HG02840 (cell line): Measurements from ENCODE around the gene DNMBP.

ENCODE experiments used
- ATAC-seq: cut with Tn5 transposase; IDR thresholded peaks from one replicate; pipeline ENCODE4 v1.9.1; 2021; ENCODE audit warnings: mild to moderate bottlenecking, moderate library complexity, moderate number of reproducible peaks; ENCODE audit not compliant: unreplicated experiment, low FRiP score

The DNMBP gene

GRCh38 chr10:100009793-100010676, at the start of gene DNMBP:
DNMBP (minus strand) TSS chr10:100009947; CDS start chr10:99972124, 37,823 bp downstream.
- peak; percentile 55 for ATAC-seq

DNA sequence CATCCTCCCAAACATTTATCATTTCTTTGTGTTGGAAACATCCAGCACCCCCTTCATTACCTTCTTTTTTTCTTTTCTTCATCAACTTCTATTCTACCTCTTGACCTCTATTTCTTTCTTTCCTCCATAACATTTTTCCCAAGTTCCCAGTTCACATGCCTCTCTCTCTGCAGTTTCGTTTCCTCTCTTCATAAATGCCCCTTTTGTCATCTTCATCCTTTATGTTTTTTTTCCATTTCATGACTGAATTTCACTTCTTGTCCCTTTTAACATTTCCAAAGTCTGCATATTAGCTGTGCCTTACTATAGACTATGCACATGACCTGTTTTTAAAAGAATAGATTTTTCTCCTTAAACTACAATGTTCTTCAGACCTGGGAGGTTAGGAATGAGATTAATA, 48.2 kb upstream of the DNMBP start:
- no peak for ATAC-seq

GRCh38 chr10:100053686-100054460, 44.1 kb upstream of the DNMBP start:
- no peak for ATAC-seq

- ATAC-seq, result no peak
Measured at GRCh38 chr10:100046021-100046486, 36.3 kb upstream of the DNMBP start.

GRCh38 chr10:100045592-100045991, 35.8 kb upstream of the DNMBP start:
- no peak for ATAC-seq

DNA sequence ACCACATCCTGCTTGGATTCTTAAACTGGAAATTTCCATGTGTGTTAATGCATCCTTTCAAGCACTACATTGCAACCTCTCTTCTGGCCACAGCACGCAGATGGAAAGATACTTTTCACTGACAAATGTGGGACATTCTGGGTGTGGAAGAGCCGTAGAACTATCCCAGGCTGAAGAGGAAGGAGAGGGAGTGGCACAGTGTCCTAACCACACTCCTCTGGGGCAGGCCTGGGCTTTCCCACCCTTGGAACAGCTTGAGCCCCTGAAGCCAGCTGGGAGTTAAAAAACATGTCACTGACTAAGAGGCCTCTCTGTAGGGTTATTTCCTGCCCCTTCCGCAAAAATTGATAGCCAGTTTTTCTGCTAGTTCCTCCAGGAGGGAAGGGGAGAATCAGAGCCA, 34.0 kb upstream of the DNMBP start:
- ATAC-seq, result no peak

GRCh38 chr10:100043344-100043743, 33.6 kb upstream of the DNMBP start:
- ATAC-seq, result no peak

GRCh38 chr10:100041306-100042002, 31.7 kb upstream of the DNMBP start:
- no peak for ATAC-seq

GRCh38 chr10:100038561-100039071, 28.9 kb upstream of the DNMBP start:
- no peak for ATAC-seq

DNA sequence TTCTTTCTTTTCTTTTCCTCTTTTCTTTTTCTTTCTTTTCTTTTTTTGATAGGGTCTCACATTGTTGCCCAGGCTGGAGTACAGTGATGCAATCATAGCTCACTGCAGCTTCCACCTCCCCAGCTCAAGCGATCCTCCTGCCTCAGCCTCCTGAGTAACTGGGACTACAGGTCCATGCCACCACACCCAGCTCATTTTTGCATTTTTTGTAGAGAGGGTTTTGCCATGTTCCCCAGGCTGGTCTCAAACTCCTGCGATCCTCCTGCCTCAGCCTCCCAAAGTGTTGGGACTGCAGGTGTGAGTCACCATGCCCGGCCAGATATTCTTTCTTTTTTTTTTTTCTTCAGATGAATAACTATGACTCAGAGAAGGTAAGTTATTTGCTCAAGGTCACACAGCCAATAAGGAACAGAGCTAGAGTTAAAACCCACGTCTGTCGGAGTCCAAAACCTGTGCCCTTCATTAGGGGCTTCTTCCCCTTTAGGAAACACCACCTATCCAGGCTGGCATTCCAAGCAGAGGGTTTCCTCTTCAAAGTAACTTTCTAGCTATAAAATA, 28.1 kb upstream of the DNMBP start:
- ATAC-seq, result no peak

- ATAC-seq, result no peak
Measured at GRCh38 chr10:100036850-100037249, 27.1 kb upstream of the DNMBP start.

DNA sequence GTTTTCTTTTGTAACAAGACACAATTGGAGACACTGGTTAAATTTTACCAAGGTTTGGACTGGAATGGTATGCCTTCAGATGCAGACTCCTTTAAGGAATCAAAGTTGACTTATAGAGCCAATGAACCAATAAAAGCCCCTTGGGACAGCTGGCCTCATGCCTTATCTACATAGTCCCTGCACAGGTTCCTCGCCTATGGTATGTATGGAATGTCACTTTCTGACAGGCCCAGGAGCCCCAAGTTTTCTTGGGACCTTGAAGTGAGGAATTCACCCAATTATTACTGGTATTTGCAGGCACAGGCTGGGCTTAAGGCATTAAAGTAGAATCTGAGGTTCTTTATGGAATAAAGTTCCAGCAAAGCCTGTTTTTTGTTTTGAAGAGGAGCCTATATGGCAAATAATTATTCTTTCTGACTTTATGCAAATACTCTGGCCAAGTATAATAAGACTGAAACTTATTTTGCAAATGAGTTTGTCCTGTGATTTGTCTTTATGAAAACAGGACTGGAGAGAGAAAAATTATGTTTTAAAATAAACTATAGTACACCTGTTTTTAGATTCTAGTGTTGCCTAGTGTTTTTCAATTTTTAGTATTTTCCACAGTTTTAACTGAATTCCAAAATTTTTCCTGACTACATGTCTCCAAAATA, 24.1 kb upstream of the DNMBP start:
- ATAC-seq, result no peak

DNA sequence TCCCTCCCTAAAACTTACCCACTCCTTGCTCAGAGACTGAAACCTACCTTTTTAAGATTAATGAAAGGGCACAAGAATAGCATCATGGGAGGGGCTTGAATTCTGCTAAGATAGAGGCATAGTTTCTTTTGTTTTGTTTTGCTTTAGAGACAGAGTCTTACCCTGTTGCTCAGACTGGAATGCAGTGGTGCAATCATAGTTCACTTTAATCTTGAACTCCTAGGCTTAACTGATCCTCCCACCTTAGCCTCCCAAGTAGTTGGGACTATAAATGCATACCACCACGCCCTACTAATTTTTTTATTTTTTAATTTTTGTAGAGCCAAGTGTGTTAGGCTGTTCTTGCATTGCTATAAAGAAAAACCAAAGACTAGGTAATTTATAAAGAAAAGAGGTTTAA, 17.7 kb upstream of the DNMBP start:
- no peak for ATAC-seq

DNA sequence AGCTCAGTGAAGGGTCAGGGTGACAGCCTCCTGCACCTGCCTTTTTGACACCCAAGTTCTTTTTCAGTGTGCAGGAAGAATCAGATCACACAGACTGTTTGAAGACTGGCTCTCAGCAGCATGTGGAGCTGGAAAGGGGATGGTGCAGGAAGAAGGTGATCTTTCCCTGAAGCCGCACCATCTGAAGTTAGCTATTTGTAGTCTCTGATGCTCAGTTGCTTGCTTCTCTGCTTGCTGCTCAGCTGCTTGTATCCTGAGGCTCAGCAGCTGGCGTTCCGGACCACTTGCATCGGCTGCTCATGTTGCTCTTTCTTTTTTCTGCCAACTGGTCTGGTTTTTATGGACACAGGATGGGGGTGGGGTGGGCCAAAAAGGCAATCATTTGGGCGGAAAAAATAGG, 15.8 kb upstream of the DNMBP start:
- ATAC-seq, result no peak

DNA sequence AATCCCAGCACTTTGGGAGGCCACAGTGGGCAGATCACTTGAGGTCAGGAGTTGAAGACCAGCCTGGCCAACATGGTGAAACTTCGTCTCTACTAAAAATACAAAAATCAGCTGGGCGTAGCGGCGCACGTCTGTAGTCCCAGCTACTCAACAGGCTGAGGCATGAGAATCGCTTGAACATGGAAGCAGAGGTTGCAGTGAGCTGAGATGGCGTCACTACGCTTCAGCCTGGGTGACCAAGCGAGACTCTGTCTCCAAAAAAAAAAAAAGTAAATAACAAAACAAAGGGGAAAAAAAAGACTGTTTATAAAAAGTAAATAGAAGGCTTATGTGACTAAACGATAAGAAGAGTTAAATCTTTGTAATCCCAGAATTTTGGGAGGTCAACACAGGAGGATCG, 15.0 kb upstream of the DNMBP start:
- ATAC-seq, result no peak

DNA sequence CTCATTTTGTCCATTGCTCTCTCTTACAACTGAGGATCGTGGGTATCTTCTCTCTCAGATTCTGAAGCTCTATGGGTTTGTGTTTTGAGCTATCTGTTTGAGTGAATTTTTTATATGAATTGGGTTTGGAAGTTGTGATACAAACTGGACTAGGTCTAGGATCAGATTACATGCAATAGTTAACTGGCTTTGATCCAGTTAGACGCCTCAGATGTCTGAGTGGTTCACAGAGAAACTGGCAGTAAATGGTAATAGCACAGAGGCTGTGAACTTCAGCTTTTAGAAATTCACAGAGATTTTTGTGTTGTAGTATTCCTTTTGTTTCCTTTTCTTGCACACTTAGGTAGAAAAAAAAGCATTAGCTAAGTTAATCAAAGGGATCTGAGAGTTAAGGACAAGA, 12.7 kb upstream of the DNMBP start:
- no peak for ATAC-seq

DNA sequence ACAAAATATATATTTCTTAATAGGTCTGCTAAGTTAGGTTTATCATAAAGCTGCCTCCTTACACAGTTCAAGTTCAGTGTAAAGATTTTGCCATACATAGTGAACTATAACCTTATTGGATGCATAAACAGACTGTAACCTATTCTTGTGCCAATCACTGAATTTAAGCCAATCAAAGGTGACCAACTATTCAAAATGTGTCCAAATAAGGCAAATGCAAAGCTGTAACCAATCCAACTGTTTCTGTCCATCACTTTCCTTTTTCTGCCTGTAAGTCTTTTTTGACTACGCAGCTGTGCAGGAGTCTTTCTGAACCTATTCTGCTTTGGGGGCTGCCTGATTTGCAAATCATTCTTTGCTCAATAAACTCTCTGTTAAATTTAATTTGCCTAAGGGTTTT, 11.6 kb upstream of the DNMBP start:
- no peak for ATAC-seq

DNA sequence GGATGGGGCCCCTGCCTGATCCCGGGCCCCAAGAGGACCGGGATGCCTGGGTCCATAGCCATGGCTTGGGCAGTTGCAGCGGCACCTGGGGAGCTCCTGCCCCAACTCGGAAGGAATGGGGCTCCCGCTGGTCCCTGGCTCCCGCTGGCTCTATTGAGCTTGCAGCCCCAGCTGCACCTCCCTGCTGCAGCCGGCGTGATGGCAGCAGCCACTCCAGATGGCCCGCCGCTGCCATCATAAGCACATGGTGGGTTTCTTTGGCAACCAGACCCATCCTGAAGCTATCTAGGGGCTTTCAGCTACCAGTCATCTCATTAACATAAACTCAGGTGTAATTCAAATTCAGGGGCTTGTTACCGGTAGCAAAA, 11.1 kb upstream of the DNMBP start:
- ATAC-seq, result no peak

GRCh38 chr10:100020142-100020885, 10.6 kb upstream of the DNMBP start:
- no peak for ATAC-seq
